Lower leg skin (tissue), 3 donors: ENCODE measurements around the gene LGALS14.
"Not testable (repeated sequence)": the region's sequence is repeated elsewhere in the genome, so short reads cannot be mapped to it uniquely, and the experiment has no call there.

Source experiments
- CTCF ChIP-seq, 3 donors: fragments of 450-650 bp; IDR thresholded peaks; one replicate each; pipeline ENCODE4 v1.5.1; 2016; ENCODE audit warnings: antibody characterized with exemption in 3 of 3, mild to moderate bottlenecking in 3 of 3, moderate library complexity in 2 of 3
- POLR2A ChIP-seq, 2 donors: fragments of 450-650 bp; IDR thresholded peaks; one replicate each; pipeline ENCODE4 v1.6.1; 2016 to 2017; ENCODE audit warnings: antibody characterized with exemption in 2 of 2, mild to moderate bottlenecking in 1 of 2, moderate library complexity in 1 of 2

GRCh38 chr19:39673862-39674261 is 30.4 kb upstream of the LGALS14 start:
- not testable (repeated sequence) for TF ChIP-seq POLR2A, CTCF (IDR thresholded peaks at IDR 0.05)
